Activated CD4-positive, CD25-positive, alpha-beta regulatory T cell treated with anti-CD3 and anti-CD28 coated beads, Interleukin-2, amount 50 U/mL, for 72 hours (primary cell): ENCODE measurements around the gene EMP1.

Experiments
- DNase-seq: peaks from one replicate; pipeline ENCODE4 v3.0.0; 2021

EMP1 gene

GRCh38 chr12:13196130-13196921, at the start of gene EMP1:
TSS of gene EMP1 (plus strand) at chr12:13196726. CDS start at chr12:13211511, 14,785 bp downstream.
- peak; percentile 37 for DNase-seq

- no peak for DNase-seq
These were observed 48.6 kb upstream of the EMP1 start for GRCh38 chr12:13147688-13148484.

GRCh38 chr12:13148485-13148847, 48.1 kb upstream of the EMP1 start:
- no peak for DNase-seq

DNA sequence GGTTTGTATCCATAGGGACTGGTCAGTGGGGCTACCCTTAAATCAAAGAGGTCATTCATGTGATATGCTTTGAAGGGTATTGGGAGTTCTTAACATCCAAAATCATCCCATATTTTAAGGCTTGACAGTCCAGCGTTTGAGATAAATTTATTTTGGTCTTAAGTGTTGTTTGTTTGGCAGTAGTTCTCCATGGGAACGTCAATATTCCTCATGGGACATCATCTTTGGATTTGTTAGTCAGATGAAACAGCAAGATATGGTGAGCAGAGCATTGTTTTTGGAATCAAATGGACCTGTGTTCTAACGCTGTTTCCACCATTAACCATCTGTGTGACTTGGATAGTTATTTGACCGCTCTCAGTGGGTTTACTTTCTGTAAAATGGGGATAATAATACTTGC, 47.1 kb upstream of the EMP1 start:
- DNase-seq: no peak

GRCh38 chr12:13152281-13152680, 44.2 kb upstream of the EMP1 start:
- DNase-seq: no peak

- DNase-seq: no peak
These were observed 43.8 kb upstream of the EMP1 start for GRCh38 chr12:13152756-13153155.

DNA sequence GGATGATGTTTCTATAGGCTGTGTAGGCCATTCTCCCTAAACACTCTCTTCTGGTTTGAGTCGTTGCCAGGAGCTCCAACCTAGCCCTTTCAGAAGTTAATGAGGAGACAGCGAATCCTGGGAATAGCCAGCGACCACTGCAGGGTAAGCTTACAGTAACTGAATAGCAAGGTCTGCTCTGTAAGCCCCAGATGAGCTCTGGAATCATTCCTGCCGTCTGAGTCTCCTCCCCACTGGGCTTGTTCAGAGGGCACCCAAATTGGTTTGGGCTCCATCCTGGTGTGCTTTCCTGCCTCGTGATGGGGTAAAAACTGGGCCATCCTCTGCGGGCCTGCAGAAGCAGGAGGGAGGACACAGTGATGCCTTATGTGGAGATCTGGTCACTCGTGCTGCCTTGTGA, 43.3 kb upstream of the EMP1 start:
- no peak for DNase-seq

DNA sequence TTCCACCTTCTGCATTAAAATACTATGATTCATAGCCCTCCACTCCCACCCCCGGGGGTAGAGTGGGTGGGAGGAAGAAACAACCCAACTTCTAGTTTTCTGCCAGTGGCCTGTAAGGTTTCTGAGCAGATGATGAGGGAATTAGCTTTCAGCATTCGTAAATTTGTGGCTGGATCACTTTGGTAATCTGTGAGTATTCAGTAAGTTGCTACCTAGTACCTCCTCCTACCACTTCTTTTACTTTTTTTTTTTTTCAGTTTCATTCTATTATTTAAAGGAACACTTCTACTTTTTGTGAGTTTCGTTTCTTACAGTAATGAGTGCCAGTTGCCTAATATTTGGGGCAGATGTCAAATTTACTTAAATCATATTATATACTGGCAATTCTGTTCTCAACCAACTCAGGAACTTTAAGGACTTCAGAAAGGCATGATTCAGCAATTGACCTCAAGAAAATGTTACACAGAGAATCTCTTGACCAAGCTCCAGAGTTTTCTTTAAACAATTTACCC, 42.4 kb upstream of the EMP1 start:
- no peak for DNase-seq

- no peak for DNase-seq
These were observed 41.7 kb upstream of the EMP1 start for GRCh38 chr12:13154831-13155230.

DNA sequence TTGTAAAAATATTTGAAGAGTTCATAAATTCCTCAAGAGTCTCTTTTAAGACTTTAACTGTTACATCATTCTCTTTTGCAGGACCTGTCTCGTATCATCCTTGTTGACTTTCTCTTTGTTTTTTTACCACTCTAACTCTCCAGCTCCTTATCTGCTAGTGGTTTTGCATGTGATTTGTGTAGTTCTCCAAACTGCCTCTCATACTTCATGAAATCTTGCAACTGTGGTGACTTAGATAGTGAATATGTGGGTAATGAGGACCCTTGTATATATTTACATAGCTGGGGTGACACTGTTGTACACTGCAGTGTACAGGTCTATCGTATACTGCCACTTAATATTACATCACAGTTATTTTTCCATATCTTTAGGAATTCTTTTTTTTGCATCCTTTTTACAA, 40.2 kb upstream of the EMP1 start:
- DNase-seq: no peak

DNA sequence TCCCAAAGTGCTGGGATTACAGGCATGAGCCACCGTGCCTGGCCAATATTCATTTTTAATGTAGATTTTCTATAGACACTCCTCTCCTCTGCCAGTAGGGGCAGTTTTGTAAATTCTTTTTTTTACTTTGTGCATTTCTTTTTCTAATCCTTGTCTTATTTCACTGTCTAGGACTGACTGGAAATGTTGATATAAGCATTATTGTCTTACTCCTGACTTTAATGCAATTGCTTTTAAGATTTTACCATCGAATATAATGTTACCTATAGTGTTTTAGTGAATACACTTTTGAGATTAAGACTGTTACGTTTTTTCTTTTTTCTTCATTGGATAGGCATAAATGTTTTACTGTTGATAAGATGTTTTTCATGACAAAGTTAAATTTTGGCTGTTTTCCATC, 35.4 kb upstream of the EMP1 start:
- DNase-seq: no peak

GRCh38 chr12:13162904-13163303, 33.6 kb upstream of the EMP1 start:
- no peak for DNase-seq

GRCh38 chr12:13163868-13164635, 32.5 kb upstream of the EMP1 start:
- DNase-seq: no peak

DNA sequence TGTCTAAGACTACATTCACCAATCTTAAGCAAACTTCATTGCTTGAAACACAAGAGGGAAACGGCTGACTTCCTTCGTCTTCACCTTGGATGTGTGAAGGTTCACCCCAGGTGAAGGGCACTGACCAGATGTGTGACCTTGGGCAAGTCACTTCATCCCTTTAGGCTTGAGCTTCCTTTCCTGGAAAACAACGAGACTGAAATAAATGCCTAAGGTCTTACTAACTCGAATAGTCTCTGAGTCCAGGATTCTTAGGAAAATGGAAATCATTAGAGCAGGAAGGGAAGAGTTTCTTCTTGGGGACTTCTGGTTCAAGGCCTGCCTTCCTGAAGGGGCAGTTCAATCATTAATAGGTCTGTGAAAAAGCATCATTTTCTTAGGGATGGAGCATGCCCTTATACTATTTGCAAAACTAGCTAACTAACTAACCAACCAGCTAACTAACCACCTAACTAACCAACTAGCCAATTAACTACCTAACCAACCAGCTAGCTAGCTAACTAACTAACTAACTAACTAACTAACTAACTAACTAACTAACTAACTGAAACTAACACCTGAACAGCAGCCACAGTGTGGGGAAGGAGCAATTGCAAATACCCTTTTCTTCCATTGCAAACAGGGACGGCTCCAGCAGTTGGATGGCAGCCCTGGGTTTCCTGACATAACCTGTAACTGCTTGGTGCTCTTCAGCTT, 31.5 kb upstream of the EMP1 start:
- no peak for DNase-seq

GRCh38 chr12:13165617-13166041, 30.9 kb upstream of the EMP1 start:
- peak; percentile 71 for DNase-seq

DNA sequence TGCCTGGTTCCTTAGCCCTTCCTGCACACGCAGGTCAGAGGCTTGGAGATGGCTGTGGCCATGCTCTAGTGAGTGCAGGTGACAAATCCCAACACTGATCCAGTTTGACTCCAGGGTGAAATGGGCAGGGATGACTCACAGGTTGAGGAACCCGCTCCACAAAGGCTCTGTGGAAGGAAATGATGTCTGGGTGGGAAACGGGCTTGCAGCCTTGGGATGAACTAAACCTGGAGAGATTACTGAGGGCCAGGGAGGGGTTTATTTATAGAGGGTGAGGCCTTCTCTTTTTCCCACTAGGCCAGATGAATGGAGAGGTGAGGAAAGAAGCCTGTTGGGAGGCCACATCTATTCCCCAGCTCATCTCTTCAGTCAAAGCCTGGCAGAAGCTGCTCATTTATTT, 29.3 kb upstream of the EMP1 start:
- no peak for DNase-seq

DNA sequence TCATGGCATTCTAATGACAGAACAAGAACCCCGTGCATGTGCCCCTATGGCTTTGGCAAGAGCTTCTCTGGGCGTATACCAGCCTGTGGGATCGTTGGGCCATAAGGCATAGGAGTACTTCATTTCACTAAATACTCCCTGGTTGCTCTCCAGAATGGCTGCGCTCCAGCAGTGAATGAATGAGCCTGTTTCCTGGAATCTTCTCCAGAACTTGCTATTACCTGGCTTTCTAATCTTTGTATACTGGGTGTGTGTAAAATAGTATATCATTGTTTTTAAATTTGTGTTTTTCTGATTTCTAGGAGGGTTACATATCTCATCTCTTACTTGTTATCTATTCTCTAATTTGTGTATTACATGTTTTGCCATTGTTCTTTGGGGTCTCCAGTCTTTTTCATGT, 28.6 kb upstream of the EMP1 start:
- DNase-seq: no peak

GRCh38 chr12:13169272-13169671, 27.3 kb upstream of the EMP1 start:
- no peak for DNase-seq

GRCh38 chr12:13170892-13171490, 25.5 kb upstream of the EMP1 start:
- DNase-seq: no peak

DNA sequence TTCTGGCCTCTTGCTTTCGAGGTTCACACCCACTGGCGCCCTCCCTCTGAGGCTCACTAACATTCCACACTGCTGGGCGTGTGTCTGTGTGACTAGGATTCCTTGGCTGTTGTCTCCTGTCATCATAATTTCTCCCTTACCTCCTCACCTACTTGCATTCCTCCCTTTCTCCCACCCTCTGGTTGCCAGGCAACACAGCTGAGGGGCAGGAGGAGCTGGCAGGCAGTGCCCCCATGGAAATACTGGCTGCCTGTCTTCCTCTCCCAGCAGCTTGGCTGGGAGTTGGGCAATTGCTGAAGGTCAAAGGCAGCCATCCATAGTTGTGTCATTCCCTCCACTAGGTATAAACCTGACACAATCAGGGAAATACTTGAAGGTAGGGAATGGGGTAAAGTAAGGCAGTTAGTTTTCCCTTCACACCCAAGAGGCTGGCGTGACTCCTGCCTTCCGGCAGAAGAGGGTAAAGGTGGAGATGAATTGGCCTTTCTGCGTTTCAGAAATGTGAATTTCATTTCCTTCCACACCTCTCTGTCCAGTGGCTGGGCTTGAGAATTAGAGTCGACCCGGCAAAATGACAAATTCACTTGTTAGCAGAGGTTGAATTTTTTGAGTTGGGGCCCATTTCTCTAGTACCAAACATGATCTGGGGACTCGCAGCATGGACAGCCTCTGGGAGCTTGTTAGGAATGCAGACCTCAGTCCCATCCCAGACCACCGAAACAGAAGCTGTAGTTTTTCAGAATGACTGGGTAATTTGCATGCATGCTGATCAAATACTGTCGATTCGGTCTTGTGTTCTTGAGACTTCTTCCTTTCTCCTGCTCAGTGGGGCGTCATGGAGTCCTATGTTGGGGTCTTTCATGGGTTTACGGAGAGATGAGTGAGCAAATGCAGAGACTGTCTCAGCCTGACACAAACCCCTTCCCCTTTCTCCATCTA, 24.3 kb upstream of the EMP1 start:
- DNase-seq: no peak
